ENCODE measurements around the gene IRX4.

Gene IRX4

DNA sequence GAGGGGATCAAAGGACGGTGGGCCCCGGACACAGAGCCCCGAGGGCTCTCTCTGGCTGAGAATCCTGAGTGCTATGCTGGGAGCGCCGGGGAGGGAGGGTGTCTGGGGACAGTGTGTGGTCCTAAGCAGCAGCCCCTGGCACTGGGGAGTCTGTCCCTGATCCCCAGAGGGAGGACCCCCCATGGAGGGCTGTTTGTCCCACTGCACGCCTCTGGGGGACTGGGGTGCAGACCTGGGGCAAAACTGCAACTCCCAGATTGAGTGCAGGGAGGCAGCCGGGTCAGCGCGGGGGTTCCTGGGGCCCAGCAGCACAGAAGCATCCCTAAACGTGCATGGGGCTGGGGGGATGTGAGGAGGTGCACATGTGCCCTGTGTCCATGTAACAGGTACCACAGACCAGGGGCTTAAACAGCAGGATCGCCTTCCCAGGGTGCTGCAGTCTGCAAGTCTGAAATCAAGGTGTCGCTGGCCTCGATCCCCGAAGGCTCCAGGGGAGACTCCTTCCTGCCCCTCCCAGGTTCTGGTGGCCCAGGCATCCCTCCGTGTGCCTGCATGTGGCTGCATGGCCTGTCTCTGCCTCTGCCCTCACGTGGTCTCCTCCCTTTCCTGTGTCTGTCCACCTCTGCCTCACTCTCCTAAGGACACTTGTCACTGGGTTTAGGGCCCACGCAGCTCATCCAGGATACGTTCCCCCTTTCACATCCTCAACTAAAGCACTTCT, 35.9 kb upstream of the IRX4 start:
- no peak overlapping the region for H3K4me3 ChIP-seq (ENCODE audit: low read length)
- TF ChIP-seq, protein P1, sequence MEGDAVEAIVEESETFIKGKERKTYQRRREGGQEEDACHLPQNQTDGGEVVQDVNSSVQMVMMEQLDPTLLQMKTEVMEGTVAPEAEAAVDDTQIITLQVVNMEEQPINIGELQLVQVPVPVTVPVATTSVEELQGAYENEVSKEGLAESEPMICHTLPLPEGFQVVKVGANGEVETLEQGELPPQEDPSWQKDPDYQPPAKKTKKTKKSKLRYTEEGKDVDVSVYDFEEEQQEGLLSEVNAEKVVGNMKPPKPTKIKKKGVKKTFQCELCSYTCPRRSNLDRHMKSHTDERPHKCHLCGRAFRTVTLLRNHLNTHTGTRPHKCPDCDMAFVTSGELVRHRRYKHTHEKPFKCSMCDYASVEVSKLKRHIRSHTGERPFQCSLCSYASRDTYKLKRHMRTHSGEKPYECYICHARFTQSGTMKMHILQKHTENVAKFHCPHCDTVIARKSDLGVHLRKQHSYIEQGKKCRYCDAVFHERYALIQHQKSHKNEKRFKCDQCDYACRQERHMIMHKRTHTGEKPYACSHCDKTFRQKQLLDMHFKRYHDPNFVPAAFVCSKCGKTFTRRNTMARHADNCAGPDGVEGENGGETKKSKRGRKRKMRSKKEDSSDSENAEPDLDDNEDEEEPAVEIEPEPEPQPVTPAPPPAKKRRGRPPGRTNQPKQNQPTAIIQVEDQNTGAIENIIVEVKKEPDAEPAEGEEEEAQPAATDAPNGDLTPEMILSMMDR (conservative IDR thresholded peaks at IDR 0.05; ENCODE audit: low read length) = no peak
- DNase-seq (ENCODE audit: low read depth) = no peak

DNA sequence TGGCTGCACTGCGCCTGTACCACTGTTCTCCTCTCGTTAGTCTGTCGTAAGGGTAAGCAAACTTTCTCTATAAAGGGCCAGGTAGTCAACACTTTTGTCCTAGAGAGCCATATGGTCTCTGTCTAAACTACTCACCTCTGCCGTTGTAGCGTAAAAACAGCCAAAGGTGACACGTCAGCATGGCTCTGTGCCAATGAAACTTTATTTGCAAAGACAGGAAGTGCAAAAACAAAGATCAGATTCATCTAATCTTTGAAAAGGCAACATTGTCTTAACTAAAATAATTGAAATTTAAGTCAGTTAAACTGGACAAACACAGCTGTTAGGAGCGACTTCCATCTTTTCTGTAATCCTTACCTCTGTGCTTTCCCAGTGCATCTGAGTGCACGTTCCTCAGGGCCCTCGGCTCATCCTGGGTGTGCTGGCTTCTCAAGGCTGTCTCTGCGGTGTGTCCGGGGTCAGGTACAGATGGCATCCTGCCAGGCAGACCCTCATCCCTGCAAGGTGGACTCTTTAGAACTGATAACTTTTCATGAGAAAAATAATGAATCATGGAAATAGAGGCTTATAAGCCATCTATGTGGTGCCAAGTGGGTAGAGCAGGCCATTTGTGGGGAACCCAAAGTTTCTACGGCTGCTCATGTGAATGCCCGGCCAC, 35.2 kb upstream of the IRX4 start:
- DNase-seq (ENCODE audit: low read depth) = no peak
- TF ChIP-seq, protein P1 (conservative IDR thresholded peaks at IDR 0.05; ENCODE audit: low read length) = no peak
- H3K4me3 ChIP-seq (ENCODE audit: low read length) = no peak overlapping the region

DNA sequence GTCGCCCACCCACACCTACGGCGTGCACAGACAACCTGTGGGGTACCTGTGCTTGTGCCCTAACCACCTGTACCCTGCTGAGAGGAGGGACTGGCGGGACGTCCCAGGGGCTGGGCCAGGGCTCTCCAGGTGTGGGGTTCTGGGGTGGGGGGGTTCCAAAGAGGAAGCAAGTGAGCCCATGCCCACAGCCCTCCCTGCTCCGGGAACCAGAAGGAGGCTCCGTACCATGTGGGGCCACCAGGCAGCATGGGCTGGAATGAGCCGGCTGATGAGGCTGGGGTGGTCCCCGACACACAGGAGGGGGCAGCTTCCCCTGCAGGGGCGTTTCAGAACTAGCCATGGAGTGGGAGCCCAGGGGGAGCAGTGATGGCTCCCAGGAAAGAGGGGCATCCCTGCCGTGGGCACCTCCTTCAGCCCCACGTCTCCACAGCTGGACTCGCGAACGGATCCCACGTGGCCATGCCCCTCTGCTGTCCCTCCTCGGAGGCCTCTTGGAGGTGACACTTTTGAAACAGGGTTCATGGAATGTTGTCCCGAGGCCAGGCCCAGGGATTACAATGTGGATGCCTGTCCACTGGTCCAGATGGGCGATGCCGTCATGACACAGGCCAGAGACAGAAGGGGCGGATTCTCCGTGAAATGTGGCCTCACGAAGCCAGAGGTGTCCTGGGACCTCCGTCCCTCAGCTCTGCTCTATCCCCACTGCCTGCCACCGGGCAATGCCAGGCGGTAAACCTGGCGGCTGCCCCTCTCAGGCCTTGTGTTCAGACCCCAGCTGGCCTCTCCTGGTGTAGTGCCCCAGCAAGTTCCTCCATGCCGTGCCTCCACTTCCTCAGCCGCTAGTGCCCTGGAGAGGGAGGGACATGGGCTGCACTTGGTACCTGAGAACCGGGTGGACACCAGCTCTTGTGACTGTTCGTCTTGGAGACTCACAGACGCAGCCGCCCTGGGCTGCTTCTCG, 33.6 kb upstream of the IRX4 start:
- TF ChIP-seq, protein P1 (conservative IDR thresholded peaks at IDR 0.05; ENCODE audit: low read length) = no peak
- H3K4me3 ChIP-seq (ENCODE audit: low read length) = no peak overlapping the region
- DNase-seq (ENCODE audit: low read depth) = no peak

DNA sequence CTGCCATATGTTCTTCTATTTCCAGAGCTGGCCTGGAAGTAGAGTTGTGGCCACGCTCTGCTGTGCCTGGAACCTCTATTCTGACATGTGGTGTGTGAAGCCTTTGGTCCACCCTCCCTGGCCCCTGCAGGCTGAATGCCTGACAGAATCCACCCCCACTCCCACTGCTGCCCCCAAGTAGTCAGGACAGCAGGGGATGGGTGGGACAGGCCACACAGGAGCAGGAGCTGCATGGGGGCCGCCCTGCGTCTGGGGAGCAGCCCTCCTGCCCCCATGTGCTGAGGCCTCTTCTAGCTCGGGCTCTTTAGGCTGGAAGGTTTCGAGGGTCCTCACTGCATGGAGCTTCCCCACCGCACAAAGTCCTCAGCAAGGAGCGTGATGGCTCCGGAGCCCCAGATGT, 32.6 kb upstream of the IRX4 start:
- DNase-seq (ENCODE audit: low read depth) = no peak
- H3K4me3 ChIP-seq (ENCODE audit: low read length) = no peak overlapping the region
- TF ChIP-seq, protein P1 (conservative IDR thresholded peaks at IDR 0.05; ENCODE audit: low read length) = no peak

DNA sequence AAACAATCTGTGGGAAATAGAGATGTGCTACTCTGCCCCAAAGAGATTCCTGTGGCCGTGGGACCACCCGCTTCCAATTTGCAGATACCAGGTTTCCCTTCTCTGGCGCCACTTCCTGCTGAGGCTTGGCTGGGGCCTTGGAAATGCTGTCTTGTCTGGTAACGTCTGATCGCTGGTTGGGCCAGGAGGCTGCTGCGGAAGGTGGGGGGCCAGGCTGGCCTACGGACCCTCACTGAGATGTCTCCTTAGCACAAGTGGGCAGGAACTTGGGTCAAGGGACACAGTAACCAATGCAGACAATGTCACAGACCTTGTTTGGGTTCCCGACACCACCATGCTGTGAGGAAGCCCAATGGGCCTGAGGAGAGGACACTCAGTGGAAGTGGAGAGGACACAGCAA, 31.7 kb upstream of the IRX4 start:
- DNase-seq (ENCODE audit: low read depth) = no peak
- TF ChIP-seq, protein P1 (conservative IDR thresholded peaks at IDR 0.05; ENCODE audit: low read length) = no peak
- H3K4me3 ChIP-seq (ENCODE audit: low read length) = no peak overlapping the region

DNA sequence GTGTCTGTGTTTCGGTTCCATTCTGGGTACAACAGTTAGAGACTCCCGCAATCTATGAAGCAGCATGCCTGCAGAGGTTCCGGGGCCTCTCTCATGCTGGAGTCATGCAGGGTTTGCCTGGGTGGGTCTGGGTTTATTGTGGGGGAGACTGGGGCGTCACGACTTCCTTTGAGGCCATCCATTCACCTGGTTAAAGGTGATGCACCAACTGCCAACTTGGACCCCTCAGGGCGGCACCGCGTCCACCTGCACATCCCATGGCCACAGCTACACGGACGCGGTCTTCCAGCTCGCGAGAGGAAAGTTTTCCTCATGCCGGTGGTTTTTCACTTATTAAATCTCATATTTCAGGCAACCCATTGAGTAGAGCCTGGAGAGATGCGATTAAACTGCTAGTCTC, 30.9 kb upstream of the IRX4 start:
- TF ChIP-seq, protein P1 (conservative IDR thresholded peaks at IDR 0.05; ENCODE audit: low read length) = no peak
- DNase-seq (ENCODE audit: low read depth) = no peak
- no peak overlapping the region for H3K4me3 ChIP-seq (ENCODE audit: low read length)

Data from AG10803 (cell line).